HG03439 (cell line): ENCODE measurements around the gene CLEC17A.
A peak's percentile ranks its signal among the peaks of the same experiment; 100 is the strongest.
"Not testable (repeated sequence)": the region's sequence is repeated elsewhere in the genome, so short reads cannot be mapped to it uniquely, and the experiment has no call there.

ENCODE experiments used
- ATAC-seq: cut with Tn5 transposase; IDR thresholded peaks from one replicate; pipeline ENCODE4 v1.9.1; 2021; ENCODE audit warnings: mild to moderate bottlenecking, moderate library complexity; ENCODE audit not compliant: unreplicated experiment

CLEC17A gene

DNA sequence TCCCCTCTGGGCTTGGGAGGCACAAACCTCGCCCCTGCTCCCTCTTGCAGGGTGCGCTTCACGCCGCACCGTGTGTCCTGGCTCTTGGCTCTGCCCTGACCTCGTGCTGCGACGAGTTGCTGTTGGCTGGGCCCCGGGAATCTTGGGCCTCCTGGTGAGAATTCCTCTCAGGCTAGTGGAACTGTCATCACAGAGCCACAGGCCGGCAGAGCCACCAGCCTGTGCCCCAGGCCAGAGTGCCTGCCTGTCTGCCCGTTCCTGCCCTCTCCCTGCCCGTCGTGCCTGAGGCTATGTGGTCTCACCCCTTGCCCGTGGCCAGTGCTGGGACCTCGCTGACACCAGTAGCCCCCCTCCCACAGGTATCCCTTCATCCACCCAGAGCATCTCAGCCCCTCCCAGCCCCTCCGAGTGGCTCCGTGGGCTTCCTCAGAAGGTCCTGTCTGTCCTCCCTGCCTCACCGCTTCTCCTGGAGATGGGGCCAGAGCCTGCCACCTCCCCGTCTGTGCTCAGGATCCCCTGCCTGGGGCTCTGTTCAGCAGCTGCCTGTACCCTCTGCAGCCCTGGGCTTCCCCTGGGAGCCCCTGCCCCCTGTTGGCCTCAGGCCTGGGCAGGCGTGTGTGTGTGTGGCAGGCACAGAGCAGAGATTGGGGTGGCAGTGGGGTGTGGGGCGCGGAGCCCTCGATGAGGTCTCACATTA, 24.4 kb upstream of the CLEC17A start:
- ATAC-seq: no peak

DNA sequence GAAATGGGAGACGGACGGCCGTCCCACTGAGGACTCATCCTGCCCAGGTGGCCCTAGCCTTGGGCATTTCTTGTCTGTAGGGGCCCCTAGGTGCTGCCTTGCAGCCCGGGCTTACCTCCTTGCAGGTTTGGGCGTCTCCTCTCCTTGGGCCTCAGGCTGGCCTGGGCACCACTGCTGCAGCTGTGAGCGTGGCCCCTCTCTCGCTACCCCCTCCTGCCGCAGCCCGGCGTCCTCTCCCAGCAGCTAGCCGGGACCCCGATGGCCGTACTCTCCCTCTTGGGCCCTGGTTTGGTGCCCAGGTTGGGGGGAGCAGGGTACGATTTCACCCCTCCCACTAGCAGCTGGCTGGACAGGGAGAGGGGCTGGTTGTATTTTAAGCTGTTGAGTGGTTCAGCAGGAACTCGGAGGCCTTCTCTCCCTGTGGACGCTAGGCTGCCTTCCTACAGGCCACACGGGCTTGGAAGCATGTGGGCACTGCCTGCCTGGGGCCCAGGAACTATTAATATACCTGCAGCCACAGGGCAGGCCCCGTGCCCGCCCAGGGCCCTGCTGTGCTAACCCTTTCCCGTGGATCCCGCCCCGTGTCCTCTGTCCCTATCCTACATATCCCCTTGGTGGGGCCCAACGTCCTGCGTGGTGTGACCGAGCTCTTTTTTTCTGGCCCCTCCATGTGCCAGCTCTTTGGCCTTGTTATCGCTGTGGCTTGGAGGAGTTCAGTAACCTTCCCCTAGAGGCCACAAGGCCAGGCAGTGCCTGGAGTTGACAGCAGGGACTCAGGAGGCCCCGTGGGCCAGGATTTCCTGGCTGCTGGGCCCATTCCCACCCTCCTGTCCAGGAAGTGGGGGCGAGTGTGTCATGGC, 22.7 kb upstream of the CLEC17A start:
- ATAC-seq: no peak

DNA sequence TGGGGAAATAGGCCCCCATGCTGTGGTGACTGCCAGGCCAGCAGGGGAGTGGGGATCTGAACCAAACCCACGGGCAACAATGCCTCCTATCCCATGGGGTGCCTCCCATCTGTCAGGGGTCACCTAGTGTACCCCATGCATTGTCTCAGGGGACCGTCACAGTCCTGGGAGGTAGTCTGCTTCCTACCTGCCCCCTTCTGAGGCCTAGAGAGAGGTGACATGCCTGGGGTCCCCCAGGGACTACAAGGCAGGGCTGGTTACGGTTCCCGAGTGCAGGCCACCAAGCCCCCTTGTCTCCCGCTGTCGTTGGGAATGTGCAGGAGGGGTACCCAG, 22.1 kb upstream of the CLEC17A start:
- ATAC-seq: no peak

DNA sequence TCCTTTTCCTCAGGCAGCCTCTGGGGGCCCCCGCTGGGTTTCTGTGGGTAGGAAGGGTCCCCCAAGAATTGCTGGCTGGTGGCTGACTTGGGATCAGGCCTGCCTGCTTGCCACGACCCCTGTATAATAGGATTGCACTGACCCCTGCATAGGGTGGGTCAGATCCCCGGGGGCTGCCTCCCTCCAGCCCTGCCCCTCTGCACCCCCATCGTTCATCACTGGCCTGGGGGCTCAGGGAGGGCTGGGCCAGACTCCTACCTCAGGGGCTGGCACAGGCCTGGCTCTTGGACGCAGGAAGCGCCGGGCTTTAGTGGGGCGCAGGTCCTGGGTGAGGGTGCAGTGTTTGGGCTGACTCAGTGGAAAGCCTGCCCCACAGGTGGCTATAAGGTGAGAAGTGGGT, 21.6 kb upstream of the CLEC17A start:
- no peak for ATAC-seq

DNA sequence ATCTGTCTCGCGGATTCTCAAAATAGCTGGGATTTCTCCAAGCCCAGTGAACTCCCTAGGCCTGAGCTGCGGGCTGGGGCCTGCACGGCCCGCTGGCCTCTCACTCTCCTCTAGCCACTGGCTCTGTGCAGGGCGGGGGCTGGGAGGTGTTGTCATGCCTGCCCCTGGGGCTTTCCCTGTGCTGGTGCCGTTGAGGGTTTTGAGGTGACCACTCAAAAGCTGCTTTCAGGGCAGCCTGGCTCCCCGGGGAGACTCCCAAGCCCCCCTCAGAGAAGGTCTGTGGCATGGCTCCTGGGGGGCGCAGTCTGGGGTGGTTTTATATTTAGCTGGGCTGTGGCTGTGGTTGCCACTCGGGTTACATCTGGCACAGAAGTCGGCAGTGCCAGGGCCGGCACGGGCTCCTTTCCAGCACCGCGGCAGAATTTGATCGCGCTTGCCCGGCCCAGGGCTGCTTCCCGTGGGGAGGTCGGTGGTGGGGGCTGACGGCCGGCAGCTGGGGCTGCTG, 21.0 kb upstream of the CLEC17A start:
- no peak for ATAC-seq

DNA sequence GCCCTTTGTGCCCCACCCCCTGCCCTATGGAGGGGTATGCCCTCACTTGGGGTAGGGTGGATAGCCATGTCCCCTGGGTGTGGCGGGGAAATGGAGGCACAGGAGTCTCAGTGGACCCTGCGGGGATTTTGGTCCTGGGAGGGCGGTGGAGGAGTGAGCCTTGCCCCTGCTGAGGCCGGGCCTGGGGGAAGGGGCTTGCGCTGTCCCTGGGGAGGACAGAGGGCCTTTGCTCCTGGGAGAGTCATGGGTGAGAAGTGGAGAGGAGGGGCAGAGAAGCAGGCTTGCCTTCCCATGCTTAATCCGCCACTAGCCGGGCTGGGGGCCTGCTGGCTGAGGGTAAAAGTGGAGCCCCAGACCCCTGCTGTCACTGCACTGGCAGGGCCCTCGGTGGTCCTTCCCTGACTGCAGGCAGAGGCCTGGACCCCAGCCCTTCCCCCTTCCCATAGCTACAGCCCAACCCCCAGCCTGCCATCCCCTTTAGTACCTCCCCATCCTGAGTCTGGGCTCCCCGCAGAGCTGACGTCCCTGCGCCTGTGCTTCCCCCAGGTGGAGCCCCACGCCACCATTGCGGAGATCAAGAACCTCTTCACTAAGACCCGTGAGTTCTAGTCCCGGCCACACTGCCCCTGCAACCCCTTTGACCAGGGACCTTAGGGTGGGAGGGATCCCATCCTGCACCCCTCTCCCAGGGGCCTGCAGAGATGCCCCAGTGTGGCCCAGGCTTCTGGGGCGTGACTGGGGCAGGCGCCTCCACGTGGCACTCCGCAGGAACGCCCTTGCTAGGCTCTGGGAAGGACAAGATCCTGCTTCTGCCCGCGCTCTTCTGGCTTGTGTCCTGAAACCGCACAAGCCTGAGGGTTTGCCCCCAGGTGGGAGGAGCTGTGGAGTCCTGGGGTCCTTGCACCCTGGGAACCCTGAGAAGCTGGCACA, 20.0 kb upstream of the CLEC17A start:
- no peak for ATAC-seq

DNA sequence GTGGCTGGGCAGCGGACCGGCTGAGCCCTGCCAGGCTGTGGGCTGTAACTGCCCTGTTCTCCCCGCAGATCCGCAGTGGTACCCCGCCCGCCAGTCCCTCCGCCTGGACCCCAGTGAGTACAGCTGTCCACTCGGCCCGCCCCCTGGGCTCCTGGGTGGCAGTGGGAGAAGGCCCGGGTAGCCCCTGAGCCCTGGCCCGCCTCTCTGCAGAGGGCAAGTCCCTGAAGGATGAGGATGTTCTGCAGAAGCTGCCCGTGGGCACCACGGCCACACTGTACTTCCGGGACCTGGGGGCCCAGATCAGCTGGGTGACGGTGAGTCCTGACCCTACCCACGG, 19.3 kb upstream of the CLEC17A start:
- ATAC-seq: no peak

DNA sequence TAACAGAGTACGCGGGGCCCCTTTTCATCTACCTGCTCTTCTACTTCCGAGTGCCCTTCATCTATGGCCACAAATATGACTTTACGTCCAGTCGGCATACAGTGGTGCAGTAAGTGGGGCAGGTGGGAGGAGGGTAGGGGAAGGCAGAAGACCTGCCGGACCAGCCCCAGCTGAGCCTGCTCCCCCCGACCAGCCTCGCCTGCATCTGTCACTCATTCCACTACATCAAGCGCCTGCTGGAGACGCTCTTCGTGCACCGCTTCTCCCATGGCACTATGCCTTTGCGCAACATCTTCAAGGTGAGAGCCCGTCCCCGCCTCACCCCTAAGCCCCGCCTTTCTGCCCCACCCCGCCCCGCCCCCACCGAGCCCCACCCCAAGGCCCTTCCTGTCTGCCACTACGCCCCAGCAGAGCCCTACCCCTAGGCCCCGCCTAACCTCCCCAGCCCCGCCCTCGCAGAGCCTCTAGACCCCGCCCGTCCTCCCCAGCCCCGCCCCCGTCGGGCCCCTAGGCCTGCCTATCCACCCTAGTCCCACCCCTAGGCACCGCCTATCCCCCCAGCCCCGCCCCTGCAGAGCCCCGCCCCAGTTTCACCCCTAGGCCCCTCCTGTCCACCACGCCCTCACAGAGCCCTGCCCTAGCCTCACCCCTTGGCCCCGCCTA, 18.8 kb upstream of the CLEC17A start:
- ATAC-seq: no peak

DNA sequence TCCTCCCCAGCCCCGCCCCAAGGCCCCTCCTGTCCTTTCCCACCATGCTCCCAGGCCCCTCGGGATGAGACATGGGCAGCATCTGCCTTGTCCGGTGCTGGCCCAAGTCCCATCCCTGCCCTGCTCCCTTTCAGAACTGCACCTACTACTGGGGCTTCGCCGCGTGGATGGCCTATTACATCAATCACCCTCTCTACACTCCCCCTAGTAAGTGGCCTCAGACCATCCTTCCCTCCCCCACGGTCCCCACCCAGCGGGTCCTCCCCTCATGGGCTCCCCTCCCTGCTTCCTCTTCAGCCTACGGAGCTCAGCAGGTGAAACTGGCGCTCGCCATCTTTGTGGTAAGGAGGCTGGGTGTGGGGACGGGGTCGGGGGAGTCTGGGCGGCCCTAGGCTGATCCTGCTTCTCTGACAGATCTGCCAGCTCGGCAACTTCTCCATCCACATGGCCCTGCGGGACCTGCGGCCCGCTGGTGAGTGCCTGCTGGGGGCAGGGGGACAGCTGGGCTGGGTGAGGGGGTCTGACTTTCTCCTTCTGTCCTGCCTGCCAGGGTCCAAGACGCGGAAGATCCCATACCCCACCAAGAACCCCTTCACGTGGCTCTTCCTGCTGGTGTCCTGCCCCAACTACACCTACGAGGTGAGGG, 18.1 kb upstream of the CLEC17A start:
- not testable (repeated sequence) for ATAC-seq

DNA sequence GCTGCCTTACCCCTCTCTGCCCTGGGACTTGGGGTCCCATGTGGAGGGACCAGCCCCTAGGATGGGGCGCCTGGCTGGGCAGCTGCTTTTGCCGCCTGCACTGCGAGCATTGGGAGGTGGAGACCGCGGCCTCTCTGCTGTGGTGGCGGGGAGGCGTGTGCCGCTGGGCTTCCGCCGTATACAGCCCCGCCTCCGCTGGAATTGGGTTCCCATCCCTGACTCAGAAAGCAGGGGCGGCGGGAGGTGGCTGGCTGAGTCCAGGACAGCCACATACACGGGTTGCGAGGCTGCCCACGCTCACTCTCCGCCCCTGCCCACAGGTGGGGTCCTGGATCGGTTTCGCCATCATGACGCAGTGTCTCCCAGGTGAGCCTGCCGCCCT, 17.6 kb upstream of the CLEC17A start:
- no peak for ATAC-seq

DNA sequence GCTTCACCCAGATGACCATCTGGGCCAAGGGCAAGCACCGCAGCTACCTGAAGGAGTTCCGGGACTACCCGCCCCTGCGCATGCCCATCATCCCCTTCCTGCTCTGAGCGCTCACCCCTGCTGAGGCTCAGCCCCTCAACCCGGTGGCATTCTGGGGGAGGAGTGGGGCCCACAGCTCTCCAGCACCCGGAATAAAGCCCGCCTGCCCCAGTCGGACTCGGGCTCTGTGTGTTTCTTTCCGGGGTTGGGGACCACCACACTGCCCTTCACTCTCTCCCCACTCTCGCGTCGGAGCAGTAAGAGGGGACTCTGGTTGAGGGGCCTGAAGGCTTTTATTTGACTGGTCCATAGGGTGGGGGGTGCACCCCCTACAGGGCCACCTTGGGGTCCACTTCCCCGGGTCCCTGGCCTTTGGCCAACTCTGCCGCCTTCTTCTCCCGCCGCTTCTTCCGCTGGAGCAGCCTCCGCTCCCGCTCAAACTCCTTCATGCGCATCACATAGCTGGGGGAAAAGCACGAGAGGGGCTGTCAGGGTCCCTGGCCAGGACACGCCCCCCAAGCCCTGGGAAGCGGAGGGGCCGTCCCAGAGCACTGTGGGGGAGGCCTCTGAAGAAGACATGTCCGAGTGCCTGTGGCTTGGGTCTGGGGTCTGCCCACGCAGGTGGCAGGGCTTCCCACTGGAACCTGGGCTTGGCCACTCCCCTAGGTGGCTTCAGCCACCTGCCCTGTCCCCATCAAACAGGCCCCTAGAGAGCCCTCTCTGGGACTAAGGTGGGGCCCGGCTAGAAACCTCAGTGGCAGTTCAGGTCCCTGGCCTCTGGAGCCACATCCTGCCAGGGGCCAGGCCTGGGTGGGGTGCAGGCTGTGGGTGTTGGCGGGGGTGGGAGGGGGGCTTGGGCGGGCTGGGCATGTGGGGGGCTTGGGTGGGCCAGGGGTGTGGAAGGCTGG, 16.8 kb upstream of the CLEC17A start:
- no peak for ATAC-seq

DNA sequence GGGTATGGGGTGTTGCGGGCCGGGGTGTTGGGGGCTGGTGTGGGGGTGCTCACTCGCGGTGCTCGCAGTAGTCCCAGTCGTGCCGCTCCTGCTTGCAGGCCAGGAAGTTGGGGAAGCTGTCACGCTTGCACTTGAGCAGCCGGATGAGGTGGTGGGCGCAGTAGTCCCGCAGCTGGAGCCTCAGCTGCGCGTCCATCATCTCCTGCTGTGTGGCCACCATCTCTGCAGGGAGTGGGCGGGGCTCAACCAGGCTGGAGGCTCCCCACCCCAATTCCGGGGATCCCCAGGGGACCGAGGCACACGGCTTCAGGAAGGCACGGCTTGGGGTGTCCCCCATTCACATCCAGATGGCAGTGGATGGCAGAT, 16.2 kb upstream of the CLEC17A start:
- no peak for ATAC-seq

DNA sequence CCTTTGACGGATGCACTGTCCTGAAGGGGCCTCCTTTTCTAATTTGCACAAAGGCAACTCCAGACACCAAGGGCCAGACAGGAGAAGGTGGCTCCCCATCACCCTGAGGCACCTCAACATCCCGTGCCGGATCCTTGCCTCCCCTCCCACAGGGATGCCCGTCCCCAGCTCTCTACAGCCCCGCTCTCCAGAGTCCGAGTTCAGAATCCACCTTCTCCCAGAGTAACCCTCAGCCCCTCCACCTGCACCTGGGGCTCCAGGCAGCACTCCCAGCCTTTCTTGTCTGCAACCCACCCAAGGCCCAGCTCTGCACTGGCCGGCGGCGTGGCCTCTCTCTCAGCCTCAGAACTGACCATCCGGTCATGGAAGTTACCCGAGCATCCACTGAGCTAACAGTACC, 15.8 kb upstream of the CLEC17A start:
- ATAC-seq: no peak

DNA sequence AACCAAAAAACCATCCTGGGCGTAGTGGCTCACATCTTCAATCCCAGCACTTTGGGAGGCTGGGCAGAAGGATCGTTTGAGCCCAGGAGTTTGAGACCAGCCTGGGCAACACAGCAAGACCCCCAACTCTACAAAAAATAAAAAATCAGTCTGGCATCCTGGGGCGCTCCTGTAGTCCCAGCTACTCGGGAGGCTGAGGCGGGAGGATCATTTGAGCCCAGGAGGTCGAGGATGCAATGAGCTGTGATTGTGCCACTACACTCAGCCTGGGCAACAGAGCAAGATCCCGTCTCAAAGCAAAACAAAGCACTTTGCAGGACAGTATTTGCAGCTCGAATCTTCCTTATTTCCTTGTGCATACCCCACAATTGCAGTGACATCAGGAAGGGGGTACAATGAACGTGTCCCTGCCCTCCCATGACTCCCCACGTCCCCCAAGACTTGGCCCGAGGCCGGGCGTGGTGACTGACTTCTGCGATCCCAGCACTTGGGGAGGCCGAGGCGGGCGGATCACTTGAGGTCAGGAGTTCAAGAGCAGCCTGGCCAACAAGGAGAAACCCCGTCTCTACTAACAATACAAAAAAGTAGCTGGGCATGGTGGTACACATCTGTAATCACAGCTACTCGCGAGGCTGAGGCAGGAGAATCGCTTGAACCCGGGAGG, 11.9 kb upstream of the CLEC17A start:
- ATAC-seq: no peak

DNA sequence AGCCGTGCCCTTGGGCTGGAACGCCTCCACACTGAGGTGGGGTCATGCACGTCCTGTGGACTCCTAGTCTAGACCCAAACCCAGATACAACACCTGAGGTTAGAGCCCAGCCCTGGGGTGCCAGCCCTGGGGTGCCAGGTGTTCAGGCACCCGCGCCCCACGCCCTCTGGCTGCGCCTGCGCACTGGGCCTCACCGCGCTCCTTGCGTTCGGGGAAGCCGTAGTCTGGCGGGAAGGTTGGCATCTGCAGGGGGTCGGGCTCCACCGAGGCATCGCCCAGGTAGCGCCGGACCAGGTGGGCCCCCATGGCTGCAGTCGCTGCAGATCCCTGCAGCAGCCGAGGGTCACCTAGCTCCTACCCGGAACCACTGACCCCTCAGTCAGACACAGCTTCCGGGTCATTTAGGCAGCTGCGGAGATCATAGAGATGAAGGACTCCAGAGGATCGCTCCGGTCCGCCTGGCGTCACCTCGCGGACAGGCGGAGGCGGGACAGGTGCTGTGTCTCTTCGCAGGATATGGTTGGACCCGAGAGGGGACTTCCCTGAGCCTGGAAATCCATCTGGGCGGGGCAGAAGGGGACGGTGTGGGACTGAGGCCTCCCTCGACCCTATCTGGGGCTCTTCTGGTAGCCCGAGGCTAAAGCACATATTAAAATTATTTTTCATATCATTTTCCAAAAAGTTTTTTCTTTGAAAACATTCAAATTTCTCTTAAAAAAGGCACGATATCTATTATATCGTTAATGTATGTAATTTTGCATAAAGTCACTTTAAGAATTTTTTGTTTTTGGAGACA, 11.0 kb upstream of the CLEC17A start, which contains the start of gene NDUFB7:
NDUFB7 (minus strand) TSS at position 372 of the 796 bp plus-strand sequence; CDS start at position 306, 66 bp downstream.
- ATAC-seq: peak; percentile 79

DNA sequence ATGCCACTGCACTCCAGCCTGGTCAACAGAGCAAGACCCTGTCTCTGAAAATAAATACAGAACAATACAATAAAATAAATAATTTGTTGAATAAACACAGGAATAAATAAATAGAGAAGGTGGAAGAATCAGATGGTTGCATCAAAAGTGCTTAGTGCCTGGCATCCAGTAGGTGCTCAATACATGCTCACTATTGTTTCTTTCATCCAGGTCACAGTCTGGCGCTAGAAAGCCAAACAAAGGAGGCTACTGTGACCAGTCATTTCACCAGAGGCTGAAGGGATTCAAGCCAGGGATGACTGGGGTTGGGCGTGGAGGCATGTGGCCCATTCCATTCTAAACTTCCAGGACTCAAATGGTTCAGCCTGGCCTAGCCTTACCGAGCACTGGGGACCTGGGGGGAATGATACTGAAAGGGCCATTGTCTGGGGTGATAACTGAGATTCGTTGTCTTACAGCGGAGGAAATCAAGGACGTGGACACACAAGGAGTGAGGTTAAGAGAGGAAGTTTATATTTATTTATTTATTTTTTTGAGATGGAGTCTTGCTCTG, 7.4 kb upstream of the CLEC17A start:
- ATAC-seq: no peak

DNA sequence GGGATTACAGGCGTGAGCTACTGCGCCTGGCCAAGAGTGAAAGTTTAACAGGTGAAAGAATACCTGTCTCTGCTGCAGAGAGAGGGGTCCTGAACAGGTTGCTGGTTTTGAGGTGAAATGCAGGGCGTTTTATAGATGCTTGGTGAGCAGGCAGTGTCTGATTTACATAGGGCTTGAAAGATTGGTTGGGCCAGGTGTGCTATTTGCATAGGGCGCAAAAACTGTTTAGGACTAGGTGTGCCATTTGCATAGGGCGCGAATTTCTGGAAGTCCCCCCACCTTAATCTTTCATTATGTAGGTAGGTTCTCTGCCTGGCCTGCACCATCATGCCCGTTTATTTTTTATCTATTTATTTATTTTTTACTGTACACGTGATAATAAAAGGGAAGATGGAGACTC, 6.5 kb upstream of the CLEC17A start:
- ATAC-seq: no peak

DNA sequence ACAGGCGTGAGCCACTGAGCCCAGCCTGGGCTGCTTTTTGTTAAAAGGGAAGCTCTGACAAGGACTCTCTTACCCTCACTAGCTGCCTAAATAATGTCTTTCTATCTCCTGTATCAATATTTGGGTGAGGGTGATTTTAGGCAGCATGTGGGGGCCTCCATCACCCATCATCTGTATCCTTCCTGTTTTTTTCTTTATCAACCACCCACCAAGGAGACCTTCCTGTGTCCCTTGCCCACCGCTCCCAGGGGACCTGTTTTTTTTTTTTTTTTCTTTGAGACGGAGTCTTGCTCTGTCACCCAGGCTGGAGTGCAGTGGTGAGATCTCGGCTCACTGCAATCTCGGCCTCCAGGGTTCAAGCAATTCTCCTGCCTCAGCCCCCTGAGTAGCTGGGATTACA, 5.6 kb upstream of the CLEC17A start:
- ATAC-seq: no peak
